ENCODE results near the gene CYRIA.

DNA sequence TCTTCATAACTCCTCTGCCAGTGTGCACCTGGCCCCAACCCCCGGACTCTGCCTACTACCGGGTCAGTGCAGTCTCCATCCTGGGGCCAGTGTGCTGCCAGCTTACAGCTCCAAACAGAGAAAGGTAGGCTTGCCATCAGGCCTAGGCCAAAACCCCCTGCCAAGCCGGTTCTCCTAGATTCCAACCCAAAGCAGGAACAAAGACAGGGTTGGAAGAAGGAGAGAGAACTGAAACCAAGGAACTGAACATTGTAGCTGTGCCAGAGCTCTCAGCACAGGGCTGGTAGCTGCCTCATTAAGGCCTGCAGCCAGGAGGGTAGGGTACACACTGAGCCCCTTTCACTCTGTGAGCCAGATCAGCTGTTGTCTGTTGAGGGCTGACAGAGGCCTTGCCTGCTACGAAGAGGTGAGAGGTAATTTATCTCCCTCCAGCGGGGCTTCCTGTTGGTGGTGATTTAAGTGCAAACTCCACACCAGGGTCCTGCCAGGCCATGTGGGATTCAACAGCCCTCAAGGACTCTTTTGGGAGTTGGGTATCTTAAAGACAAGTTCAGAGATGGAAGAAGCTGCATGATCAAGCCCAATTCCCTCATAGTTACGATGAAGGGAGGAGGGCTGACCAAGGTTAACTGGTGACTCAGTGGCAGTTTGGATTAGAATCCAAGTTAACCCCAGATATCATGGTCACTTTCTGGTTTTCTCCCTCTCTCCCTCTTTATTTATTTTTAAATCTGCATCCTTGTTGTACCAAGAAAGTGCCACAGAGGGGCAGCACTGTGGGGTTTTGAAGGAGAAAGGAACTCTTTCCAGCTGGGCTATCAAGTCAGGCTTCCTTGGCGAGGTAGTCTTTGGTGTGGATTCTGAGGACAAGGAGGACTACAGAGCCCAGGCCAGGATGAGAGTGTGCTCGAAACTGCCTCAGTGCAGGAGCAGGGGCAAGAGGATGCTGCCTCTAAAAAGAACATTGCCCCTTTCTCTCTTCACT, 48.1 kb downstream of the CYRIA start:
- no peak for TF ChIP-seq POLR2A (IDR thresholded peaks at IDR 0.05; ENCODE audit: low read depth, low read length)
- no peak for TF ChIP-seq POLR2AphosphoS5 (IDR thresholded peaks at IDR 0.05; ENCODE audit: low read depth, low read length)
- no peak for TF ChIP-seq TAF1 (IDR thresholded peaks at IDR 0.05; ENCODE audit: low read depth, low read length)
- no peak for TF ChIP-seq SPI1 (IDR thresholded peaks at IDR 0.05; ENCODE audit: low read depth, low read length)
- TF ChIP-seq PAX5 (IDR thresholded peaks at IDR 0.05; ENCODE audit: insufficient read depth, low read length, severe bottlenecking) = no peak

All from GM12891 (cell line).